Esophagus (tissue), 2 donors: Measurements from ENCODE around the gene MMP24OS. TPM values are rescaled to one million over a fixed set of nuclear protein-coding genes. Genes with fewer than 3 reads are reported as not detected.
A peak's percentile ranks its signal among the peaks of the same experiment; 100 is the strongest.

ENCODE experiments used
- H3K27ac ChIP-seq, 2 donors: one replicate each; pipeline ENCODE4 v1.5.1; 2013; ENCODE audit warnings: low read depth in 2 of 2, mild to moderate bottlenecking in 2 of 2, inconsistent platforms in 1 of 2, low read length in 1 of 2, moderate library complexity in 1 of 2
- H3K27me3 ChIP-seq, 2 donors: one replicate each; pipeline ENCODE4 v1.6.1; 2013; ENCODE audit warnings: low read length in 2 of 2, control low read depth in 1 of 2, mild to moderate bottlenecking in 1 of 2; ENCODE audit not compliant: insufficient read depth in 2 of 2, control insufficient read depth in 1 of 2
- H3K36me3 ChIP-seq, 2 donors: one replicate each; pipeline ENCODE4 v1.6.1; 2013; ENCODE audit warnings: low read length in 1 of 2; ENCODE audit not compliant: control insufficient read depth in 2 of 2, insufficient read depth in 2 of 2
- H3K4me1 ChIP-seq, 2 donors: one replicate each; pipeline ENCODE4 v1.6.1; 2013; ENCODE audit warnings: low read length in 1 of 2; ENCODE audit not compliant: control insufficient read depth in 2 of 2, insufficient read depth in 2 of 2
- H3K4me3 ChIP-seq, 2 donors: one replicate each; pipeline ENCODE4 v1.5.1; 2013; ENCODE audit warnings: low read length in 2 of 2, mild to moderate bottlenecking in 2 of 2, low read depth in 1 of 2, moderate library complexity in 1 of 2
- H3K9me3 ChIP-seq, 2 donors: one replicate each; pipeline ENCODE4 v1.6.1; 2013; ENCODE audit warnings: mild to moderate bottlenecking in 2 of 2, low read depth in 1 of 2, low read length in 1 of 2, moderate library complexity in 1 of 2; ENCODE audit not compliant: control insufficient read depth in 2 of 2, insufficient read depth in 1 of 2
- WGBS, 2 donors: extraction: QIAGEN DNeasy Blood & Tissue Kit; methylation state at CpG; one replicate each; pipeline ENCODE4 v1.1.7; 2013; 5-methylcytosine and 5-hydroxymethylcytosine counted together
- polyA plus RNA-seq, 2 donors: library from polyadenylated mRNA; stranded (reverse); fragments of 200-250 nt; gene quantifications; one replicate each; pipeline ENCODE4 v1.2.3, GENCODE V29; 2013
- donor health status: healthy with polysubstance abuse.
- donor health status: Bipolar disorder and iron deficiency.

The MMP24OS gene
- 10 to 100 TPM; 25.7 to 52.2 TPM for polyA plus RNA-seq

DNA sequence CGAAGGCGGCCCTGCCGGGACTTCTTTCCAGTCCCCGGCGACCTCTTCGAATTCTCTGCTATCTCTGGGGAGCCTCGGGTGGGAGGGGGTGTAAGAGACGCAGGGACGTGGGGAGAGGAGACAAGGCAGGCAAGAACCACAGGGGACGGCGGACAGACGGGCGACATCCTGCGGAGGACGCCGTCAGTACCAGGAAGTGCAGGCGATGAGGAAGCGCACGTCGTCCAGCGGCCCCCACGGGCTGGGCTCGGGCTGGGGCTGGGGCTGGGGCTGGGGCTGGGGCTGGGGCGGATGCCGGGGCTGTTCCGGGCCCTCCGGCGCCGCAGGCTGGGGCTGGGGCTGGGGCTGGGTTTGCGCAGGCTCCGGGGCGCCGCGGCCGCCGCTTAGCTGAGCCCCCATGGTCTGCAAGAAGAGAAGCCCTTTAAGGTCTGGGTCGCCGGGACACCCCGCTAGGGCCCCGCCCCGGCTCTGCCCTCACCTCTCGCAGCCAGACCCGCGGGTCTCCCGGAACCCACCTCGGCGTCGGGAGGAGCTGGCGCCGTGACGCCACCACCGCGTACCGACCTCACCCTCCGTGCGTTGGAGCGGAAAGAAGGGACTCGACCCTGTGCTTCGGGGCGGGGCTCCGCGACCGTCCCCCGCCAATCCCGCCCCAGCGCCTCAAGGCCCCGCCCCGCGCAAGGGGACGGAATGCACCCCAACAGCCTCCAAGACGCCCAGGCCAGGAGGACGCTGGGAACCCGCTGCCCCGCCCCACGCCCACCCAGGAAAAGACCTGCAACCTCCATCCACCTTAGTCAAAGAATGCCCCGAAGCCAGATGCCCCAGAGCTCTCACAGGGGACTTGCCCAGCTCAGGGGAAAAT, at the start of gene MMP24OS:
Gene MMP24OS, minus strand, starts transcription at position 592 of the 865 bp plus-strand sequence. Its CDS starts 193 bp downstream, at position 399.
- WGBS, 2 donors: 1% methylated on average over 68 to 76 of the region's 76 CpGs
- Histone ChIP-seq H3K4me3 (peak within 1 kb of the TSS; percentile 65 to 79), H3K4me1 (peaks cover 5 to 10% of the 10 kb centered on the region in 2 donors), H3K27ac (peak within 1 kb of the TSS; percentile 97 to 99), H3K9me3 (no peaks in the 10 kb centered on the region), H3K27me3 (no peaks in the 10 kb centered on the region), H3K36me3 (peaks cover 10 to 34% of the 10 kb centered on the region in 2 donors)

DNA sequence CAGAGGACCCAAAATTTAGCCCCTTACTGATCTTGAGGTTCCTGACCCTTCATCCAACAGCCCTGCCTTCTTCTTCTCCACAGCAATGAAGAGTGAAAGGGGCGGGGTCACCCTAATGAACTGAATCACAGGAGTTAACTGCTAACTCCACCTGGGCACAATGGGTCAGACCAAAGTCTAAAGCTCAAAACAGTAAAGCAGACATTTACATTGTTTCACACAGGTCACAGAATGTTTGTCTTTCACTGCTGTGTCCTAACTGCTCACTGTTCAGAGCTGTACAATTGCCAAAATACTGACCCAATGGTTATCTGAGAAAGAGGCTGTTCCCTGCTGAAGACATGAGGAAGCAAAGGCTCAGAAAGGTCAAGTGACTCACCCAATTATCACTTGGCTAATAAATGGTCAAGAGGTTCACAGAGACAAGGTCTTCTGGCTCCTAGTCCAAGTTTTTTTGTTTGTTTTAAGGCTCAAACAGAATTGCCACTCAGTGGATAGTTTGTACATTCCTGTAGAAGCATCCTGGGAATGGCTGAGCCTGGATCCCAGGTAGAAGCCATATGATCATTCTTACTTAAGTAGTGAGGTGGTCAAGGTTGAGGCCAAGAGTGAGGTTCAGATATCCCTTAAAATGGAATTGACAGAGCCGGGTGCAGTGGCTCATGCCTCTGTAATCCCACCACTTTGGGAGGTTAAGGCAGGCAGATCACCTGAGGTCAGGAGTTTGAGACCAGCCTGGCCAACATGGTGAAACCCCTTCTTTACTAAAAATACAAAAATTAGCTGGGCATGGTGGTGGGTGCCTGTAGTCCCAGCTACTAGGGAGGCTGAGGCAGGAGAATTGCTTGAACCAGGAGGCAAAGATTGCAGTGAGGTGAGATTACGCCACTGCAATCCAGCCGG, 49.4 kb upstream of the MMP24OS start:
- Histone ChIP-seq H3K4me3 (no peak overlapping the region), H3K27ac (no peak overlapping the region), H3K4me1 (peaks cover 0 to 4% of the 10 kb centered on the region in 2 donors), H3K9me3 (no peaks in the 10 kb centered on the region), H3K27me3 (no peaks in the 10 kb centered on the region), H3K36me3 (no peaks in the 10 kb centered on the region)
- 84 to 97% methylated on average over 4 of the region's 4 CpGs for WGBS, 2 donors

DNA sequence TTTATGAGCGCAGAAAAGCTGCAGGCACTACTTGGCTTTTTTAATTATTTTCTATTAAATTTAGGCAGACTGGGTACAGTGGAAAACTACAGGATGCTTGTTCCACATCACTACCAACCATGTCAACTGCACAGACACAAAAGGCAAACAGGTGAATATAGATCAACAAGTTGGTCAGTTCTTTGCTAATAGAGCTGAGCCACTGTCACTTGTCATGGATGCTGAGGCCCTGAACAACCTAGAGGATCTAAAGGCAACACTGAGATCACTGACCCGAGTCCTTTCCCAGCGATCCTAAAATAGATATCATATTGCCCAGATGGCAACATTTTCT, 48.8 kb upstream of the MMP24OS start:
- no peak overlapping the region for H3K4me3 ChIP-seq
- H3K27me3 ChIP-seq: no peaks in the 10 kb centered on the region
- no peaks in the 10 kb centered on the region for H3K36me3 ChIP-seq
- no peaks in the 10 kb centered on the region for H3K9me3 ChIP-seq
- WGBS, 2 donors: 90 to 91% methylated on average over 3 of the region's 3 CpGs
- H3K4me1 ChIP-seq: peaks cover 0 to 4% of the 10 kb centered on the region in 2 donors
- no peak overlapping the region for H3K27ac ChIP-seq

DNA sequence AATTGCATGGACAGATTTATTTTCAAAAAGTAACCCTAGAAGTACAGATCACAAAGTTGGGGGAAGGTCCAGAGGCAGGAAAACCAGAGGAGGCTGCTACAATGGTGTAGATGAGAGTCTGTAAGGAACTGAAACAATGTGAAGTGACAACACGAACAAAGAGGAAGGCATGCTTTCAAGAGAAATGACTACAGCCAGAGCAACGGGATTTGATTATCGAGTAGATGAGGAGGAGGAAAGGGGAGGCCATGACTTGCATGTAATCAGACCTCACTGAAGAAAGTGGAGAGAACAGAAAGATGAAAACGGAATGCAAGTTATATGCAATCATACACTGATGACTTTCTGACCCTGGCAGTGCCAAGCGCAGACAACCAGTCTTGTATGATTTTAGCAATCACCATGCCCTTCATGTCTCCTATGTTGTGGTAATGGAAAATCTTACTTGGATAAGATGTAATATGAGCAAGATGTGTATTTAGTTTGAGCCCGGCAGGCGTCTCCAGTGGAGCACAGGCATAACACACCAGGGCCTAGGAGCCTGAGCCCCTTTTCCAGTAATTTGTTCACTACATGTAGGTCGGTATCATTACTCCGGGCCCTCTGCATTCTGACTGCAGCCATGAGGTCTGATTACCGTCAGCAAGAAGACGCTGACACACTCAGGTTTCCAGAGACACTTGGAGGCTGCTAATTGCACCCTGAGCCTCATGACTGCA, 48.3 kb upstream of the MMP24OS start:
- 83 to 88% methylated on average over 11 of the region's 11 CpGs for whole genome bisulfite sequencing, 2 donors
- no peaks in the 10 kb centered on the region for H3K36me3 ChIP-seq
- H3K27me3 ChIP-seq: no peaks in the 10 kb centered on the region
- no peak overlapping the region for H3K4me3 ChIP-seq
- no peak overlapping the region for H3K27ac ChIP-seq
- H3K9me3 ChIP-seq: no peaks in the 10 kb centered on the region
- peaks cover 0 to 4% of the 10 kb centered on the region in 2 donors for H3K4me1 ChIP-seq

DNA sequence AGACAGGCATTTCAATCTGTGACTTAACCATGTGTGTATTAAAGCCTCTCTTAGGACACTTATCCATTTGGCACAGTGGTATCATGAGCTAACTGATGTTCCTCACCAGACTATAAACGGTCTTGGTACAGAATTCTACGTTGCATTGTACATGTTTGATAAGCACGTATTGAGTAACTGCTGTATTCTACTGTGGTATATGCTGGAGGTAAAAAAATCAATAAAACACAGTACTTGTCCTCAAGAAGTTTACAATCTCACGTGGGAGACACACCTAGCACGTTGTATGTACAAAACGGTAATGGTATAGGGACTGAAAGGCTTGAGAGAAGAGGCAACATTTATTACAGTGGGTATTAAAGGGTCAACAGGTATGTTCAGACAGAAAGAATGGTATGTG, 47.5 kb upstream of the MMP24OS start:
- Histone ChIP-seq H3K27ac (no peak overlapping the region), H3K4me1 (peaks cover 0 to 4% of the 10 kb centered on the region in 2 donors), H3K36me3 (no peaks in the 10 kb centered on the region), H3K27me3 (no peaks in the 10 kb centered on the region), H3K4me3 (no peak overlapping the region), H3K9me3 (no peaks in the 10 kb centered on the region)
- WGBS, 2 donors: 85 to 91% methylated on average over 6 of the region's 6 CpGs

DNA sequence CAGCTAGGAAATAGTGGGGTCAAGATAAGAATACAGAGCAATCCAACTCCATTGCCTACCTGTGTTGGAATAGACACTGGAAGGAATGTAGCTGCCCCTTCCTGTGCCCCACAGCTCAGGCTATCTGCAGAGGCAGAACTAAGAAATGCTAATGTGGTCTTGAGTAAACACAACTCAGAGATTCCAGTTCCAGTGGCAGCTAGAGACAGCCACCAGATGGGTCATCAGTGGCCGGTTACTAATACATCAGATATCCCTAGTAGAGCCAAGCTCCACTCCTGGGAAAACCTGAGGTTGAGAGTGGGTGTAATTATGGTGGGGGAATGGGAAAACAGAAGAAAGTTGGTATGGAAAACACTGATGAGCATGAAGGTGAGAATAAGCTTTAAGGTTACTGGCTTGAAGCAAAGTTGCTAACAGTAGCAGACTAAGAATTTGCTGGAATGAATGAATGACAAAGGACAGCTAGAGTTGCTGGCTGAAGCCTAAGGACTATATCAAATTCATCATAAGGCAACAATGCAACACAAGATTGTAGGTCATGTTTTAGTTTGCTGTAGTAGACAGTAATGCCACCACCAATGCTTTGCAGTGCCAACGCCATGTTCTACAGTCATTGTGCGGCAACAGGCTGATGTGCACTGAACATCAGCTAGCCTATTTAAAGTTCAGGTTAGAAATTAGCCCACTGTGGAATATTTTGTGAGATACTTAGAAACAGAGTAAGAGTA, 42.6 kb upstream of the MMP24OS start:
- WGBS, 2 donors: 97% methylated on average over 3 of the region's 3 CpGs
- H3K9me3 ChIP-seq: no peaks in the 10 kb centered on the region
- no peak overlapping the region for H3K4me3 ChIP-seq
- H3K27ac ChIP-seq: no peak overlapping the region
- H3K4me1 ChIP-seq: peaks cover 0 to 6% of the 10 kb centered on the region in 2 donors
- no peaks in the 10 kb centered on the region for H3K27me3 ChIP-seq
- no peaks in the 10 kb centered on the region for H3K36me3 ChIP-seq

DNA sequence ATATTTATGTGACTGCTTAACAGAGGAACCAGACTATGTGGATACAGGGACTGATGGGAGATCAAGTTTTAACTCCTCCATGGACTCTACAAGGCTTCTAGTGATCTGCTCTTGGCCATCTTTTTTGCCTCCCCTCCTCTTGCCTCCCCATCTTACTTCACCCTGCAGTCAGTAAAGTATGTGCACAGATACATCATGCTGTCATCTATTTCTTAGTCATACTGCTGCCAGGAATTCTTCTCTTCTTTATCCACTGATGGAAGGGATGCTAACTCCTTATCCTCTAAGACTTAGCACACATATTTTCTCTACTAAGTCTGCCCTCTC, 41.9 kb upstream of the MMP24OS start:
- Histone ChIP-seq H3K27me3 (no peaks in the 10 kb centered on the region), H3K36me3 (no peaks in the 10 kb centered on the region), H3K4me1 (peaks cover 0 to 6% of the 10 kb centered on the region in 2 donors), H3K9me3 (no peaks in the 10 kb centered on the region), H3K4me3 (no peak overlapping the region), H3K27ac (peak overlapping the region in 1 of 2 donors; percentile 58)

DNA sequence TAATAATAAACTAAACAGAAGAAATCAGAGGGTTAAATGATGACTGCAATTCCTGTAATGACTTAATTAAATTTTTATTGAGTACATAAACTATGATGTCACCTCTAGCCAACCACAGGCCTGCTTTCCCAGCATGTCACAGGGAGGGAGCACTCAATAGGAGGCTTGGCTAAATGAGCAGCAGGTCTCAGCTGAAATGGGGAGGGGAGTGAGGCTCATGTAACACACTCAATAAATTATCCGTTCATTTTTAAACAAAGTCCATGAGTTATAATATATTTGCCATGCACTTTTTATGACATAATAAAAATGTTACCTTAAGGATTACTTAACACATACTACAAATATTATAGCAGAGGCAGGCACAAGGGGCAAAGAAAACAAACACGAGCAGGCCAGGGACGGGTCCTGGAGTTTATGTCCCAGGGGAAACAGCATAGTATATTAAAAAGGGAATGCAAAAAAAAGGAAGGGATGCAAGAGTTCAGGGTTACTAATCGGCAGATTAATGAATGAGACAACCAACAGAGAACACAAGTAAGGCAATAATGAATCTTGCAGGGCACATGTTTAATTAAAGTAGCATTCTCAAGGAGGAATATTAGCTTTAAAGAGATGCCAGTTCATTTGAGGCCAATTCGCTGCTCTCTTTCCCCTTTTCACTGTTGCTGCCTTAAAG, 41.4 kb upstream of the MMP24OS start:
- no peak overlapping the region for H3K4me3 ChIP-seq
- peaks cover 0 to 6% of the 10 kb centered on the region in 2 donors for H3K4me1 ChIP-seq
- peak overlapping the region; percentile 58 to 70 for H3K27ac ChIP-seq
- H3K9me3 ChIP-seq: no peaks in the 10 kb centered on the region
- H3K27me3 ChIP-seq: no peaks in the 10 kb centered on the region
- WGBS, 2 donors: 48 to 56% methylated on average over 5 of the region's 5 CpGs
- no peaks in the 10 kb centered on the region for H3K36me3 ChIP-seq
